ENCODE measurements around the gene HDX. TPM values are rescaled to one million over a fixed set of nuclear protein-coding genes. Genes with fewer than 3 reads are reported as not detected.
A peak's percentile ranks its signal among the peaks of the same experiment; 100 is the strongest.
"Not testable (repeated sequence)": the region's sequence is repeated elsewhere in the genome, so short reads cannot be mapped to it uniquely, and the experiment has no call there.

Gene HDX, protein sequence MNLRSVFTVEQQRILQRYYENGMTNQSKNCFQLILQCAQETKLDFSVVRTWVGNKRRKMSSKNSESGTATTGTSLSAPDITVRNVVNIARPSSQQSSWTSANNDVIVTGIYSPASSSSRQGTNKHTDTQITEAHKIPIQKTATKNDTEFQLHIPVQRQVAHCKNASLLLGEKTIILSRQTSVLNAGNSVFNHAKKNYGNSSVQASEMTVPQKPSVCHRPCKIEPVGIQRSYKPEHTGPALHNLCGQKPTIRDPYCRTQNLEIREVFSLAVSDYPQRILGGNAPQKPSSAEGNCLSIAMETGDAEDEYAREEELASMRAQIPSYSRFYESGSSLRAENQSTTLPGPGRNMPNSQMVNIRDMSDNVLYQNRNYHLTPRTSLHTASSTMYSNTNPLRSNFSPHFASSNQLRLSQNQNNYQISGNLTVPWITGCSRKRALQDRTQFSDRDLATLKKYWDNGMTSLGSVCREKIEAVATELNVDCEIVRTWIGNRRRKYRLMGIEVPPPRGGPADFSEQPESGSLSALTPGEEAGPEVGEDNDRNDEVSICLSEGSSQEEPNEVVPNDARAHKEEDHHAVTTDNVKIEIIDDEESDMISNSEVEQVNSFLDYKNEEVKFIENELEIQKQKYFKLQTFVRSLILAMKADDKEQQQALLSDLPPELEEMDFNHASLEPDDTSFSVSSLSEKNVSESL
- 2.7 TPM for polyA plus RNA-seq

DNA sequence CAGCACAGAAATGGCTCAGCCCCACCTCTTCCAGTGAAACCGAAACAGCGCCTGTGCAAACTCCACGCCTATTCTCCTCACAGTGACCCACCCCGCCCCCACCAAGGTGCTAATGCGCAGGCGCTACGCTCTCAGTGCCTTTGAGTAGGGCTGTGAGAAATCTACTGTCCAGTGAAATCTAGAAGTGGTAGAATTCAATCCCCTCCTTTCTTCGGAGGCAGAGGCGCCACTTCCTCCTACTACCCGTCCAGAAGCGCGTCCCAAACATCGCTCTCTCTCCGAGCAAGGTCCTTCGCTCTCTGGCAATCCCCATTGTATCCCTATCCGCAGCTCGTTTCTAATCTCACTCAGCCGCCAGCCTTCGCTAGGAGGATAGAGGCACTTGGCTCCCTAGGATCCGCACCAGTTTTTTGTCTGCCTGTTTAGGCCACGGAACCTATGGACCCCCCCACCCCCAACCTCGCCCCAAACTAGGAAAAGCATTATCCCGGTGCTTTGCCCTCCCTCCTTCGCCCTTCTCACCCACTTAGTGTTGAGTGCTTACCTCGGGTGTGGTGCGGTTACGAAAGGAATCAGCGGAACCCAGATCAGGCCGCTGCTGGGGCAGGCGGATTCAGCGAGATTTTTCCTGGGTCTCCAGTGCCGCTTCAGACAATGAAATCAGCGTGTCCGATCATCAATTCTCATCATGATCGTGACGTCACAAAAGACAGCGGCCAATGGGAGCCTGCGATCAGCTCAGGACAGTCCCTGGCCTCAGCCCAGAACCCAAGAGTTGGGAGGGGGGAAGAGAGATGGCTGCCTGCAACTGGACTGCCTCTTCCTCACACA, at the start of gene HDX:
Gene HDX, minus strand, starts transcription at position 656 of the 831 bp plus-strand sequence. CDS start 27,056 bp downstream, outside the sequence.
- H3K4me1 Mint-ChIP-seq: no peaks in the 10 kb centered on the region
- no peaks in the 10 kb centered on the region for H3K9me3 Mint-ChIP-seq
- peak within 1 kb of the TSS in 2 of 3 donors; percentile 81 to 94 for H3K27ac Mint-ChIP-seq
- H3K27me3 Mint-ChIP-seq: no peaks in the 10 kb centered on the region
- H3K4me3 Mint-ChIP-seq: peak within 1 kb of the TSS; percentile 82 to 92 (median 88)
- H3K36me3 Mint-ChIP-seq: no peaks in the 10 kb centered on the region

GRCh38 chrX:84541315-84541714, 39.1 kb upstream of the HDX start:
- H3K9me3 Mint-ChIP-seq: peaks cover 3 to 22% (median 16%) of the 10 kb centered on the region in 3 donors
- not testable (repeated sequence) for H3K27me3 Mint-ChIP-seq, H3K4me3 Mint-ChIP-seq, H3K27ac Mint-ChIP-seq, H3K4me1 Mint-ChIP-seq, H3K36me3 Mint-ChIP-seq

- not testable (repeated sequence) for H3K27me3 Mint-ChIP-seq, H3K4me1 Mint-ChIP-seq, H3K27ac Mint-ChIP-seq, H3K36me3 Mint-ChIP-seq, H3K4me3 Mint-ChIP-seq
- H3K9me3 Mint-ChIP-seq: peaks cover 5 to 22% (median 12%) of the 10 kb centered on the region in 3 donors
These were observed 35.4 kb upstream of the HDX start for GRCh38 chrX:84537627-84538026.

DNA sequence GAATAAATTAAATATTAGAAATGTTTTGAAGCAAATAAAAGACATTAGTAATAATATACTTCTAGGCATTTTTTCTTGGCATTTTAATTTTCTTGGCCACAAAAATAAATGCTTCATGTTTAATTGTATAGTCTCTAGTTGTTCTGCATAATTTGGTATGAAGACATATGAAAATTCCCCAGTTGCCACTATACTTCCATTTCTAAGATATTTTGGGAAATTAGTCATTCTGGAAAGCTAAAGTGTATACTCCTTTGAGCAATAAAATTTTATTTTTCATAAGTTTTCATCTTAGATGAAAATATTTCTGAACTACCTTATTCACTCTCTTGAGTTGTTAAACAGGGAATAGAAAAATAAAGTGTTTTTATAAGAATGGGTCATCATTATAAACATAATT, 13.8 kb downstream of the HDX start:
- H3K36me3 Mint-ChIP-seq: peaks cover 2% of the 10 kb centered on the region
- H3K27me3 Mint-ChIP-seq: no peaks in the 10 kb centered on the region
- H3K4me1 Mint-ChIP-seq: peaks cover 0 to 4% (median 4%) of the 10 kb centered on the region in 3 donors
- no peak overlapping the region for H3K4me3 Mint-ChIP-seq
- H3K9me3 Mint-ChIP-seq: peaks cover 0 to 4% (median 0%) of the 10 kb centered on the region in 3 donors
- H3K27ac Mint-ChIP-seq: no peak overlapping the region

GRCh38 chrX:84487365-84488353, 14.6 kb downstream of the HDX start:
- Mint-ChIP-seq H3K36me3 (peaks cover 2% of the 10 kb centered on the region), H3K9me3 (peaks cover 0 to 4% (median 1%) of the 10 kb centered on the region in 3 donors), H3K4me1 (peaks cover 0 to 4% (median 4%) of the 10 kb centered on the region in 3 donors), H3K27ac (no peak overlapping the region), H3K27me3 (no peaks in the 10 kb centered on the region), H3K4me3 (no peak overlapping the region)

- Mint-ChIP-seq H3K9me3 (peaks cover 0 to 10% (median 4%) of the 10 kb centered on the region in 3 donors), H3K4me1 (peaks cover 0 to 2% (median 0%) of the 10 kb centered on the region in 3 donors), H3K4me3 (no peak overlapping the region), H3K36me3 (no peaks in the 10 kb centered on the region), H3K27me3 (no peaks in the 10 kb centered on the region), H3K27ac (no peak overlapping the region)
These were observed 23.2 kb downstream of the HDX start for GRCh38 chrX:84479086-84479485.

DNA sequence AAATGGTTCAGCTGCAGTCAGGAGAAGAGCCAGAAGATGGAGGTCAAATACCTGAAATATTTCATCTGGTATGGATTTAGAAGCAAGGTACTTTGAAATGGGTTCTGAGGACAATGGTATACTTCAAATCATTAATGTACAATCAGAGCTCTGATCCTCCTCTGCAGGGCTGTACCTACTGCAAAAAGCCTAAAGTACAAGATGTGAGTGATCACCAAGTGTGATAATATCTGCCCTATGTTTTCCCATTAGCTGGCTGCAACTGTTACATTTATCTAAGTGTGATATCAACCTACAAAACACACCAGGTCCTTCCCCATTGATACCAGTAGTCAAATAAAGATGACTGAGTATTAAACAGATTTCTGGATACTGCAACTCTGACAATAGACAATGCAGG, 25.1 kb downstream of the HDX start:
- peaks cover 0 to 4% (median 0%) of the 10 kb centered on the region in 3 donors for H3K9me3 Mint-ChIP-seq
- H3K27ac Mint-ChIP-seq: no peak overlapping the region

DNA sequence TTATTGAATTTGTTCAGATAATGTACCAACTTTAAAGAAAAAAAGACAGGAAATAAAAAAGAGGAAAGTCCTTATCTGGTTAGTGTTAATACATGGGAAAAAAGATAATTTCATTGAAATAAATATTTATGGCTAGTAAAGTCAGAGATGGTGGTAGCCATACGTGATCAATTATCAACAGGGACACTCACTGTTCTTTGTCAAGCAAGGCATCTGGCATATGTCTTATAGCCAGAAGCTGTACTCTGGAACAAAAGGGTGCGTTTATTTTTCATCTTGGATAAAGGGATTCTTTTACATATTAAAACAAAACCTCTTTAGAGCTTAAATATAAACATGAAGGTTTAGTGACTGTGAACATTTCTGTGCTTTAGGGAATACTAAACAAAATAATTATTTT, 26.7 kb downstream of the HDX start:
- H3K4me3 Mint-ChIP-seq: no peak overlapping the region
- H3K36me3 Mint-ChIP-seq: no peaks in the 10 kb centered on the region
- H3K9me3 Mint-ChIP-seq: no peaks in the 10 kb centered on the region
- H3K27ac Mint-ChIP-seq: no peak overlapping the region
- no peaks in the 10 kb centered on the region for H3K27me3 Mint-ChIP-seq
- peaks cover 0 to 2% (median 0%) of the 10 kb centered on the region in 3 donors for H3K4me1 Mint-ChIP-seq

More for the DNA sequence above, 25.1 kb downstream of the HDX start:
- Mint-ChIP-seq H3K4me1 (peaks cover 0 to 2% (median 0%) of the 10 kb centered on the region in 3 donors), H3K36me3 (no peaks in the 10 kb centered on the region), H3K27me3 (no peaks in the 10 kb centered on the region), H3K4me3 (no peak overlapping the region)

GRCh38 chrX:84475101-84475500, 27.2 kb downstream of the HDX start:
- Mint-ChIP-seq H3K4me1 (peaks cover 0 to 2% (median 0%) of the 10 kb centered on the region in 3 donors), H3K27ac (no peak overlapping the region), H3K4me3 (no peak overlapping the region), H3K36me3 (no peaks in the 10 kb centered on the region), H3K9me3 (no peaks in the 10 kb centered on the region), H3K27me3 (no peaks in the 10 kb centered on the region)

DNA sequence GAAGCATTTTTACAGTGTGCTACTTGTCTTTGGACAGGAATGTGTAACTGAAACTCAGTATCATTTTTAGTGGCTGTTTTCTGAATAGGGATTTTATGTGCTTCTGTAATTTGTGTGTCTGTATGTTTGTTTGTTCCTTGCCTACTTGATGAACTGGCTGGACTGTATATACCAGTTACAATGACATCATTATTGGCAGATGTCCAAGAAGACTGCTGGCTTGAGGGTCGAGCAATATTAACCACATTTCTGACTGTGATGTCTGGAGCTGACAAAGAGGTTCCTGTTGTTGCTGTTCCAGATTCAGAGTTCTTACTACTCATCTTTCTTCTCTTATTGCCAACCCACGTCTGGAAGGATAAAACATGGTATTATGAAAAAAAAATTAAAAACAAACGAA, 33.0 kb downstream of the HDX start:
- Mint-ChIP-seq H3K27me3 (no peaks in the 10 kb centered on the region), H3K36me3 (no peaks in the 10 kb centered on the region), H3K4me1 (no peaks in the 10 kb centered on the region), H3K9me3 (peaks cover 0 to 7% (median 0%) of the 10 kb centered on the region in 3 donors), H3K4me3 (no peak overlapping the region), H3K27ac (no peak overlapping the region)

- Mint-ChIP-seq H3K4me1 (no peaks in the 10 kb centered on the region), H3K36me3 (no peaks in the 10 kb centered on the region), H3K4me3 (no peak overlapping the region), H3K27me3 (no peaks in the 10 kb centered on the region), H3K9me3 (peaks cover 0 to 13% (median 4%) of the 10 kb centered on the region in 3 donors), H3K27ac (no peak overlapping the region)
These were observed 34.4 kb downstream of the HDX start for GRCh38 chrX:84467898-84468297.

GRCh38 chrX:84453351-84454246, 48.7 kb downstream of the HDX start:
- H3K9me3 Mint-ChIP-seq: peaks cover 2 to 19% (median 7%) of the 10 kb centered on the region in 3 donors
- no peaks in the 10 kb centered on the region for H3K27me3 Mint-ChIP-seq
- peaks cover 1% of the 10 kb centered on the region for H3K36me3 Mint-ChIP-seq
- no peaks in the 10 kb centered on the region for H3K4me1 Mint-ChIP-seq
- no peak overlapping the region for H3K4me3 Mint-ChIP-seq
- H3K27ac Mint-ChIP-seq: no peak overlapping the region

DNA sequence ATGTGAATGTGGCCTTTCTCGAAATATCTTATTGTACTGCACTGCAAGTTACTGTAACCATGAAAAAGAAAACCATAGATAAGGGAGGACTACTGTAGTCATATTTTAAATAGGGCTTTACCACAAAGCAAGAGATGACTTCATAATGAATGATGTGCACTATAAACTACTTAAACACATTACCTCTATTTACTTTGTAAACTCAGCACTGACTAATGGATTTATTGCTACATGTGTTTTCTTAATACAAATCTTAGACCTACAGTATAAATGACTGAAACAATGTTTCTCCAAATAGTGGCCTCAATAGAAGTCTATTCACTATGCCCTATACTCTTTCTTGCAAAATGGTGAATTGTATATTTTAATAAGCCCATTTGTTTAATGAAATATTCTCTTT, 61.1 kb downstream of the HDX start:
- Mint-ChIP-seq H3K27me3 (no peaks in the 10 kb centered on the region), H3K9me3 (peaks cover 0 to 10% (median 4%) of the 10 kb centered on the region in 3 donors), H3K4me3 (no peak overlapping the region), H3K27ac (no peak overlapping the region), H3K4me1 (no peaks in the 10 kb centered on the region), H3K36me3 (no peaks in the 10 kb centered on the region)
